GM23338 (cell line): ENCODE results near the gene ADGRG2. TPM values are rescaled to one million over a fixed set of nuclear protein-coding genes. Genes with fewer than 3 reads are reported as not detected.

Source experiments
- ATAC-seq: fragments of 200-7000 bp; cut with Tn5 transposase; 3 replicates; pipeline ENCODE4 v1.9.1; 2020
- DNase-seq: peaks from one replicate; pipeline ENCODE4 v3.0.0-alpha.2; 2015; ENCODE audit warnings: low spot score
- H2AFZ ChIP-seq: fragments of 200-600 bp; sonication (generic); 2 replicates; pipeline ENCODE4 v1.8.0; 2016; ENCODE audit warnings: antibody characterized with exemption, mild to moderate bottlenecking, moderate library complexity
- H3F3A ChIP-seq: fragments of 200-600 bp; sonication (generic); replicated peaks from 2 replicates; pipeline ENCODE4 v1.8.0; 2017; ENCODE audit warnings: antibody characterized with exemption, mixed run types, low read depth
- H3K27ac ChIP-seq: fragments of 200-600 bp; sonication (generic); 2 replicates; pipeline ENCODE4 v1.6.1; 2016; ENCODE audit warnings: low read depth
- H3K27me3 ChIP-seq: fragments of 200-600 bp; sonication (generic); 2 replicates; pipeline ENCODE4 v1.8.0; 2016; ENCODE audit warnings: mild to moderate bottlenecking, mixed run types, moderate library complexity; ENCODE audit not compliant: insufficient read depth
- H3K36me3 ChIP-seq: fragments of 200-600 bp; sonication (generic); 2 replicates; pipeline ENCODE4 v1.8.0; 2016; ENCODE audit warnings: mild to moderate bottlenecking; ENCODE audit not compliant: insufficient read depth
- H3K4me1 ChIP-seq: fragments of 200-600 bp; sonication (generic); 2 replicates; pipeline ENCODE4 v1.8.0; 2016; ENCODE audit warnings: mild to moderate bottlenecking, moderate library complexity; ENCODE audit not compliant: insufficient read depth
- H3K4me2 ChIP-seq: fragments of 200-600 bp; sonication (generic); 2 replicates; pipeline ENCODE4 v1.7.1; 2017; ENCODE audit warnings: mixed run types
- H3K4me3 ChIP-seq: fragments of 200-600 bp; sonication (generic); 2 replicates; pipeline ENCODE4 v1.6.1; 2016; ENCODE audit warnings: mixed run types
- H3K79me2 ChIP-seq: fragments of 200-600 bp; sonication (generic); replicated peaks from 2 replicates; pipeline ENCODE4 v1.8.0; 2017; ENCODE audit warnings: mild to moderate bottlenecking; ENCODE audit not compliant: insufficient read depth
- H3K9me2 ChIP-seq: fragments of 200-600 bp; sonication (generic); 2 replicates; pipeline ENCODE4 v1.8.0; 2017; ENCODE audit not compliant: insufficient read depth
- H4K20me1 ChIP-seq: fragments of 200-600 bp; sonication (generic); replicated peaks from 2 replicates; pipeline ENCODE4 v1.8.0; 2017; ENCODE audit warnings: mild to moderate bottlenecking; ENCODE audit not compliant: insufficient read depth
- H3K27ac Mint-ChIP-seq: 2 replicates; pipeline ENCODE4 v1.8.0; 2020; ENCODE audit warnings: inconsistent platforms, mild to moderate bottlenecking, moderate library complexity, mixed read lengths
- H3K27me3 Mint-ChIP-seq: 3 replicates; pipeline ENCODE4 v1.8.0; 2022; ENCODE audit warnings: low read depth, mild to moderate bottlenecking, moderate library complexity, mixed read lengths, inconsistent platforms; ENCODE audit not compliant: insufficient read depth, poor library complexity
- H3K36me3 Mint-ChIP-seq: 3 replicates; pipeline ENCODE4 v1.8.0; 2021; ENCODE audit warnings: low read depth, mild to moderate bottlenecking, inconsistent platforms, moderate library complexity, mixed read lengths
- H3K4me1 Mint-ChIP-seq: 3 replicates; pipeline ENCODE4 v1.8.0; 2020; ENCODE audit warnings: mild to moderate bottlenecking, inconsistent platforms, mixed read lengths
- H3K4me3 Mint-ChIP-seq: 3 replicates; pipeline ENCODE4 v1.8.0; 2021; ENCODE audit warnings: moderate library complexity, mild to moderate bottlenecking, inconsistent platforms, mixed read lengths
- H3K9me3 Mint-ChIP-seq: 3 replicates; pipeline ENCODE4 v1.8.0; 2020; ENCODE audit warnings: moderate library complexity, mild to moderate bottlenecking, inconsistent platforms, mixed read lengths
- CREB1 ChIP-seq: fragments of 250-450 bp; sonication (Bioruptor Pico); IDR thresholded peaks from 2 replicates; pipeline ENCODE4 v1.5.0; 2020; ENCODE audit warnings: low read depth, mild to moderate bottlenecking, moderate library complexity
- CTCF ChIP-seq, 2 experiments: fragments of 200-600 bp in 1 of 2; sonication (generic) in 1 of 2; conservative IDR thresholded peaks; 2 replicates each; pipeline versions ENCODE4 v1.5.1 to v1.6.1; 2016 to 2017; ENCODE audit warnings: antibody characterized with exemption in 2 of 2, low read depth in 2 of 2, mild to moderate bottlenecking in 2 of 2, moderate library complexity in 1 of 2
- ETS1 ChIP-seq: IDR thresholded peaks from 2 replicates; pipeline ENCODE4 v1.6.1; 2016; ENCODE audit warnings: antibody characterized with exemption
- EZH2 ChIP-seq: fragments of 200-600 bp; sonication (generic); IDR thresholded peaks from one replicate; pipeline ENCODE4 v1.8.0; 2017; ENCODE audit warnings: antibody characterized with exemption, mild to moderate bottlenecking, low read depth; ENCODE audit not compliant: unreplicated experiment
- EZH2phosphoT487 ChIP-seq: fragments of 200-600 bp; sonication (generic); IDR thresholded peaks from one replicate; pipeline ENCODE4 v1.8.1; 2018; ENCODE audit warnings: antibody characterized with exemption; ENCODE audit not compliant: unreplicated experiment
- POLR2AphosphoS5 ChIP-seq: IDR thresholded peaks from 2 replicates; pipeline ENCODE4 v1.6.1; 2016; ENCODE audit warnings: antibody characterized with exemption, low read depth
- REST ChIP-seq: IDR thresholded peaks from one replicate; pipeline ENCODE4 v1.6.1; 2018; ENCODE audit warnings: antibody characterized with exemption; ENCODE audit not compliant: unreplicated experiment
- ZNF114 ChIP-seq: fragments of 250-450 bp; sonication (Bioruptor Pico); IDR thresholded peaks from 2 replicates; pipeline ENCODE4 v1.5.0; 2020; ENCODE audit warnings: mild to moderate bottlenecking, moderate library complexity
- ZNF331 ChIP-seq: fragments of 250-450 bp; sonication (Bioruptor Pico); IDR thresholded peaks from 2 replicates; pipeline ENCODE4 v1.5.0; 2020; ENCODE audit warnings: low read depth, mild to moderate bottlenecking, moderate library complexity
- polyA plus RNA-seq: library from polyadenylated mRNA; unstranded; fragments of >200 nt; fragmentation: Nextera tagmentation; extraction: Ambion mirVana; gene quantifications from 2 replicates; pipeline ENCODE4 v1.2.1, GENCODE V29; 2016
- total RNA-seq: library from RNA; depleted of rRNA; stranded (reverse); fragments of >200 nt; shearing (Covaris generic); gene quantifications from 2 replicates; pipeline ENCODE4 v1.2.3, GENCODE V29; 2014

Gene ADGRG2
- total and polyA plus RNA-seq, 2 experiments from 2014 or later = 4.0 to 10.8 TPM

GRCh38 chrX:19007868-19008267, 114.4 kb downstream of the ADGRG2 start (continued):
- TF ChIP-seq ETS1 = no peak
- TF ChIP-seq EZH2 = no peak

- no peaks in the 10 kb centered on the region for H3K79me2 ChIP-seq
- no peaks in the 10 kb centered on the region for H3K36me3 ChIP-seq
- no peak overlapping the region for H3K4me3 ChIP-seq
- H3K9me2 ChIP-seq = no peaks in the 10 kb centered on the region
- H3K4me1 Mint-ChIP-seq = no peaks in the 10 kb centered on the region
- no peaks in the 10 kb centered on the region for H3K9me3 Mint-ChIP-seq
- no peak overlapping the region for H3K27ac Mint-ChIP-seq
- no peak overlapping the region for H3K4me3 Mint-ChIP-seq
- no peaks in the 10 kb centered on the region for H3K27me3 Mint-ChIP-seq
- no peaks in the 10 kb centered on the region for H3F3A ChIP-seq
- no peaks in the 10 kb centered on the region for H3K27me3 ChIP-seq
- DNase-seq (no peak), ATAC-seq (no peak)
- TF ChIP-seq ETS1 = no peak
- TF ChIP-seq CREB1 (CRISPR knock-in tag) = no peak
- no peak for TF ChIP-seq ZNF331
- TF ChIP-seq REST = no peak
- TF ChIP-seq EZH2phosphoT487 = no peak
- TF ChIP-seq POLR2AphosphoS5 = no peak
- no peaks in the 10 kb centered on the region for H3K4me1 ChIP-seq
- H2AFZ ChIP-seq = no peak overlapping the region
- no peak overlapping the region for H3K4me2 ChIP-seq
- H3K36me3 Mint-ChIP-seq = peaks cover 8% of the 10 kb centered on the region; the same call in 2 of the 3 replicates
- no peak overlapping the region for H3K27ac ChIP-seq
- H4K20me1 ChIP-seq = no peaks in the 10 kb centered on the region
These were observed 115.3 kb downstream of the ADGRG2 start for GRCh38 chrX:19007011-19007410.

GRCh38 chrX:19005909-19006308, 116.4 kb downstream of the ADGRG2 start:
- H3K27ac ChIP-seq = no peak overlapping the region
- H3K36me3 Mint-ChIP-seq = peaks cover 12% of the 10 kb centered on the region
- H3K27me3 ChIP-seq = no peaks in the 10 kb centered on the region
- H3K4me1 Mint-ChIP-seq = no peaks in the 10 kb centered on the region
- no peaks in the 10 kb centered on the region for H3K9me3 Mint-ChIP-seq
- H3K27ac Mint-ChIP-seq = no peak overlapping the region
- no peak overlapping the region for H3K4me3 Mint-ChIP-seq
- H3K79me2 ChIP-seq = no peaks in the 10 kb centered on the region
- ATAC-seq (no peak), DNase-seq (no peak)
- H4K20me1 ChIP-seq = no peaks in the 10 kb centered on the region
- H3K9me2 ChIP-seq = no peaks in the 10 kb centered on the region
- H2AFZ ChIP-seq = no peak overlapping the region
- H3F3A ChIP-seq = no peaks in the 10 kb centered on the region
- H3K27me3 Mint-ChIP-seq = no peaks in the 10 kb centered on the region
- no peak overlapping the region for H3K4me3 ChIP-seq
- H3K4me1 ChIP-seq = no peaks in the 10 kb centered on the region
- no peaks in the 10 kb centered on the region for H3K36me3 ChIP-seq
- H3K4me2 ChIP-seq = no peak overlapping the region
- TF ChIP-seq ZNF331 (no peak), ZNF114 (CRISPR knock-in tag) (no peak), CTCF (conservative IDR thresholded peaks at IDR 0.05; ENCODE audit: low read depth in 2 of 2) (peak in 1 of 2 experiments; percentile 30; a peak in 2 of 4 replicates), EZH2phosphoT487 (no peak)
